Panc1 (cell line): ENCODE data around the gene TICAM2. TPM values are rescaled to one million over a fixed set of nuclear protein-coding genes. Genes with fewer than 3 reads are reported as not detected.

Source experiments
- ATAC-seq: fragments of 200-7000 bp; cut with Tn5 transposase; 2 replicates; pipeline ENCODE4 v1.9.1; 2020; ENCODE audit warnings: mild to moderate bottlenecking, moderate library complexity
- BruUV-seq: library from RNA; stranded (reverse); fragments of 400-500 nt; replicated peaks from 2 replicates; lab custom pipeline; 2021; lab: Mats Ljungman, UMichigan
- CTCF ChIA-PET: fragments of 300-600 bp; sonication (Branson Sonifier 250); formaldehyde crosslinking; loops from one replicate; lab custom pipeline; 2022; ENCODE audit warnings: antibody characterized with exemption; lab: Charles Lee
- POLR2A ChIA-PET: fragments of 300-600 bp; sonication (Branson Sonifier 250); formaldehyde crosslinking; loops from one replicate; lab custom pipeline; 2022; ENCODE audit warnings: antibody characterized with exemption; lab: Charles Lee
- DNase-seq: peaks from one replicate; pipeline ENCODE4 v3.0.0-alpha.2; 2010; ENCODE audit warnings: low read depth, low spot score
- H3K27ac ChIP-seq: 2 replicates; pipeline ENCODE4 v1.5.1; 2011; ENCODE audit warnings: mild to moderate bottlenecking, low read length, inconsistent platforms
- H3K27me3 ChIP-seq: fragments of 200-500 bp; sonication (Bioruptor generic); 2 replicates; pipeline ENCODE4 v1.6.0; 2014; ENCODE audit warnings: low read length, inconsistent platforms; ENCODE audit not compliant: control insufficient read depth, insufficient read depth
- H3K36me3 ChIP-seq: fragments of 200-500 bp; sonication (Bioruptor generic); 2 replicates; pipeline ENCODE4 v1.5.1; 2014; ENCODE audit warnings: inconsistent platforms, mild to moderate bottlenecking, low read length, moderate library complexity; ENCODE audit not compliant: control insufficient read depth, insufficient read depth
- H3K4me1 ChIP-seq: 2 replicates; pipeline ENCODE4 v1.5.1; 2011; ENCODE audit warnings: inconsistent platforms, mild to moderate bottlenecking, low read length, moderate library complexity; ENCODE audit not compliant: control insufficient read depth, insufficient read depth
- H3K4me3 ChIP-seq, 2 experiments: 2 replicates each; pipeline ENCODE4 v1.5.1; 2011 to 2012; ENCODE audit warnings: low read depth in 2 of 2, low read length in 2 of 2, mild to moderate bottlenecking in 2 of 2, inconsistent platforms in 1 of 2, moderate library complexity in 1 of 2
- H3K9me3 ChIP-seq: fragments of 200-500 bp; sonication (Bioruptor generic); 2 replicates; pipeline ENCODE4 v1.5.1; 2014; ENCODE audit warnings: low read depth, mild to moderate bottlenecking, inconsistent platforms, low read length, moderate library complexity; ENCODE audit not compliant: control insufficient read depth, insufficient read depth
- POLR2AphosphoS5 ChIP-seq: IDR thresholded peaks from 2 replicates; pipeline ENCODE4 v1.6.1; 2012; ENCODE audit warnings: mild to moderate bottlenecking, low read depth, low read length, moderate library complexity
- SIN3A ChIP-seq: IDR thresholded peaks from 2 replicates; pipeline ENCODE4 v1.6.1; 2012; ENCODE audit warnings: low read depth, mild to moderate bottlenecking, low read length, moderate library complexity, borderline replicate concordance; ENCODE audit not compliant: insufficient read depth
- TCF7L2 ChIP-seq: IDR thresholded peaks from 2 replicates; pipeline ENCODE4 v1.6.1; 2011; ENCODE audit warnings: mild to moderate bottlenecking, low read depth, low read length, inconsistent platforms
- in situ Hi-C: cut with HindIII; loops from 2 replicates; pipeline ENCODE4 v1.10.0; 2016; ENCODE audit warnings: low sequenced_read_pairs, low pct_unique_long_range_greater_than_20kb
- intact Hi-C: fragments of 100-400 bp; cut with micrococcal nuclease; formaldehyde crosslinking; loops from one replicate; pipeline ENCODE4 v1.10.0; 2022; ENCODE audit not compliant: unreplicated experiment
- total RNA-seq: library from RNA; stranded (reverse); gene quantifications from one replicate; pipeline ENCODE4 v1.2.1, GENCODE V29; 2021; ENCODE audit not compliant: unreplicated experiment
- TF ChIP-seq, protein P1 (sequence below), 2 experiments: IDR thresholded peaks; 2 replicates each; pipeline ENCODE4 v1.6.1; 2011 to 2012; ENCODE audit warnings: low read depth in 2 of 2, control low read depth in 1 of 2, low read length in 1 of 2, mild to moderate bottlenecking in 1 of 2, moderate library complexity in 1 of 2; ENCODE audit not compliant: insufficient read depth in 1 of 2
- TF ChIP-seq, protein P2 (sequence below): fragments of 450-650 bp; IDR thresholded peaks from 2 replicates; pipeline ENCODE4 v1.5.1; 2017; ENCODE audit warnings: mild to moderate bottlenecking

The TICAM2 gene
- total RNA-seq, 1 experiment from 2014 or later = 1.6 TPM

DNA sequence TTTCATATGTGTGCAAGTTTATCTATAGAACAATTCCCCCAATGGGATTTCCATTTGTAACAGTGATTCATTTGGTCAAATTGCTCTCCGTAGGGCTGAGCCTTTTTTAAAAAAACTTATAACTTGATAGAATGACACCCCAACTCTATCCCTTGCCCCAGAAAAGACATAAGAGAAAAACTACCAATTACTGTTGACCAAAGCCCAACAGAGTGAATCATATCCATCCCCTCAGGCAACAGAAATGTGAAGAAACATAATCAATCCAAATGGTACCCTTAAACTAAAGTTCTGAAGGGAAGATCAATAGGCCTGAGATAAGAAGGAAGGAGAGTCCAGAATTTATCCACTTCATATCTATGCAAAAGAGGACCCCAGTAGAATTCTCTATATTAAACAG is 17.8 kb downstream of the TICAM2 start:
- BruUV-seq = no TSS peak

DNA sequence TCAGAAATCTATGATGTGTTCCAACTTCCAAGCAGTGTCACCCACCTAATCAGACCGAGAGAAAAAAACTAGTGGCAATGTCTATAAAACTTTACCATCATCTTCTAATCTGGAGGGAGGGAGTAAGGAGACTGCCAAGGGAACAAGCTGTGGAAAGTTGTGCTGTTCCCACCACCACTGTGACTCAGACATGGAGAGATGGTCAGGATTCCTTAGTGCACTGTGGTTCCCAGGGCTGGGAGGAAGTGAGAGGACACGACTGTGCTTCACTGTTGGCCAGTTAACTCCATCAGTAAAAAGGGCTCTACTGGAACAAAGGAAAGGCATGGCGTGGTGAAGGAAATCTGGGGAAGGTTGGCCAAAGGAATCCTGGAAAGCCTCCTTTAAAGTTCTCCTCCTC is 18.8 kb downstream of the TICAM2 start:
- in situ Hi-C loops = no loop called here
- ATAC-seq (no peak), DNase-seq (no peak)
- TF ChIP-seq POLR2AphosphoS5 (no peak), TCF7L2 (no peak), SIN3A (no peak)
- TF ChIP-seq, protein P1, sequence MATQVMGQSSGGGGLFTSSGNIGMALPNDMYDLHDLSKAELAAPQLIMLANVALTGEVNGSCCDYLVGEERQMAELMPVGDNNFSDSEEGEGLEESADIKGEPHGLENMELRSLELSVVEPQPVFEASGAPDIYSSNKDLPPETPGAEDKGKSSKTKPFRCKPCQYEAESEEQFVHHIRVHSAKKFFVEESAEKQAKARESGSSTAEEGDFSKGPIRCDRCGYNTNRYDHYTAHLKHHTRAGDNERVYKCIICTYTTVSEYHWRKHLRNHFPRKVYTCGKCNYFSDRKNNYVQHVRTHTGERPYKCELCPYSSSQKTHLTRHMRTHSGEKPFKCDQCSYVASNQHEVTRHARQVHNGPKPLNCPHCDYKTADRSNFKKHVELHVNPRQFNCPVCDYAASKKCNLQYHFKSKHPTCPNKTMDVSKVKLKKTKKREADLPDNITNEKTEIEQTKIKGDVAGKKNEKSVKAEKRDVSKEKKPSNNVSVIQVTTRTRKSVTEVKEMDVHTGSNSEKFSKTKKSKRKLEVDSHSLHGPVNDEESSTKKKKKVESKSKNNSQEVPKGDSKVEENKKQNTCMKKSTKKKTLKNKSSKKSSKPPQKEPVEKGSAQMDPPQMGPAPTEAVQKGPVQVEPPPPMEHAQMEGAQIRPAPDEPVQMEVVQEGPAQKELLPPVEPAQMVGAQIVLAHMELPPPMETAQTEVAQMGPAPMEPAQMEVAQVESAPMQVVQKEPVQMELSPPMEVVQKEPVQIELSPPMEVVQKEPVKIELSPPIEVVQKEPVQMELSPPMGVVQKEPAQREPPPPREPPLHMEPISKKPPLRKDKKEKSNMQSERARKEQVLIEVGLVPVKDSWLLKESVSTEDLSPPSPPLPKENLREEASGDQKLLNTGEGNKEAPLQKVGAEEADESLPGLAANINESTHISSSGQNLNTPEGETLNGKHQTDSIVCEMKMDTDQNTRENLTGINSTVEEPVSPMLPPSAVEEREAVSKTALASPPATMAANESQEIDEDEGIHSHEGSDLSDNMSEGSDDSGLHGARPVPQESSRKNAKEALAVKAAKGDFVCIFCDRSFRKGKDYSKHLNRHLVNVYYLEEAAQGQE (IDR thresholded peaks at IDR 0.05; ENCODE audit: insufficient read depth in 1 of 2, low read depth in 2 of 2, low read length in 1 of 2) = no peak
- TF ChIP-seq, protein P2, sequence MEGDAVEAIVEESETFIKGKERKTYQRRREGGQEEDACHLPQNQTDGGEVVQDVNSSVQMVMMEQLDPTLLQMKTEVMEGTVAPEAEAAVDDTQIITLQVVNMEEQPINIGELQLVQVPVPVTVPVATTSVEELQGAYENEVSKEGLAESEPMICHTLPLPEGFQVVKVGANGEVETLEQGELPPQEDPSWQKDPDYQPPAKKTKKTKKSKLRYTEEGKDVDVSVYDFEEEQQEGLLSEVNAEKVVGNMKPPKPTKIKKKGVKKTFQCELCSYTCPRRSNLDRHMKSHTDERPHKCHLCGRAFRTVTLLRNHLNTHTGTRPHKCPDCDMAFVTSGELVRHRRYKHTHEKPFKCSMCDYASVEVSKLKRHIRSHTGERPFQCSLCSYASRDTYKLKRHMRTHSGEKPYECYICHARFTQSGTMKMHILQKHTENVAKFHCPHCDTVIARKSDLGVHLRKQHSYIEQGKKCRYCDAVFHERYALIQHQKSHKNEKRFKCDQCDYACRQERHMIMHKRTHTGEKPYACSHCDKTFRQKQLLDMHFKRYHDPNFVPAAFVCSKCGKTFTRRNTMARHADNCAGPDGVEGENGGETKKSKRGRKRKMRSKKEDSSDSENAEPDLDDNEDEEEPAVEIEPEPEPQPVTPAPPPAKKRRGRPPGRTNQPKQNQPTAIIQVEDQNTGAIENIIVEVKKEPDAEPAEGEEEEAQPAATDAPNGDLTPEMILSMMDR = no peak
- Histone ChIP-seq H3K27ac (no peak overlapping the region), H3K4me1 (no peaks in the 10 kb centered on the region), H3K4me3 (no peak overlapping the region), H3K36me3 (no peaks in the 10 kb centered on the region), H3K27me3 (no peaks in the 10 kb centered on the region), H3K9me3 (no peaks in the 10 kb centered on the region)
- BruUV-seq = no TSS peak
- CTCF ChIA-PET = no interaction called here
- intact Hi-C loops = no loop called here
- POLR2A ChIA-PET = no interaction called here

More for the DNA sequence above, 17.8 kb downstream of the TICAM2 start:
- Histone ChIP-seq H3K4me1 (no peaks in the 10 kb centered on the region), H3K4me3 (no peak overlapping the region), H3K9me3 (no peaks in the 10 kb centered on the region), H3K36me3 (no peaks in the 10 kb centered on the region), H3K27me3 (no peaks in the 10 kb centered on the region), H3K27ac (no peak overlapping the region)
- in situ Hi-C loops (no loop called here), intact Hi-C loops (no loop called here)
- POLR2A ChIA-PET = interaction anchor here (0.5 kb wide), 1 partner anchor 277 kb away, joined by 3 read pairs; no protein-coding TSS in a partner anchor
- no peak for DNase-seq
- no peak for ATAC-seq
- CTCF ChIA-PET = no interaction called here
- TF ChIP-seq, protein P1 (IDR thresholded peaks at IDR 0.05; ENCODE audit: insufficient read depth in 1 of 2, low read depth in 2 of 2, low read length in 1 of 2) = no peak
- no peak for TF ChIP-seq TCF7L2
- TF ChIP-seq SIN3A = no peak
- TF ChIP-seq POLR2AphosphoS5 = no peak
- TF ChIP-seq, protein P2 = no peak
